ENCODE results near the gene CGB3. TPM values are rescaled to one million over a fixed set of nuclear protein-coding genes. Genes with fewer than 3 reads are reported as not detected.

CGB3 gene
- total RNA-seq, 1 donor from 2014 or later, result not detected

GRCh38 chr19:48977061-48977460, 47.1 kb downstream of the CGB3 start:
- H3K4me3 ChIP-seq, result no peak overlapping the region
- TF ChIP-seq CTCF (IDR thresholded peaks at IDR 0.05; ENCODE audit: borderline replicate concordance), result no peak
- H3K36me3 ChIP-seq, result peaks cover 70% of the 10 kb centered on the region
- peaks cover 41% of the 10 kb centered on the region for H3K4me1 ChIP-seq
- intact Hi-C loops (cut with micrococcal nuclease), result no loop called here
- no peaks in the 10 kb centered on the region for H3K9me3 ChIP-seq (replicated peaks)
- H3K27me3 ChIP-seq (ENCODE audit: low read depth), result no peaks in the 10 kb centered on the region
- no peak for DNase-seq
- H3K27ac ChIP-seq (replicated peaks), result peak overlapping the region; percentile 91

- no peak for DNase-seq
- Histone ChIP-seq H3K36me3 (peaks cover 70% of the 10 kb centered on the region), H3K9me3 (replicated peaks) (no peaks in the 10 kb centered on the region), H3K4me3 (no peak overlapping the region), H3K27me3 (ENCODE audit: low read depth) (no peaks in the 10 kb centered on the region), H3K27ac (replicated peaks) (peak overlapping the region; percentile 91), H3K4me1 (peaks cover 36% of the 10 kb centered on the region)
- intact Hi-C loops (cut with micrococcal nuclease), result no loop called here
- no peak for TF ChIP-seq CTCF (IDR thresholded peaks at IDR 0.05; ENCODE audit: borderline replicate concordance)
Observed at GRCh38 chr19:48975947-48976847, 47.9 kb downstream of the CGB3 start.

Small RNA genes within 50 kb of the gene (microRNA-seq; reads per million reads assigned to microRNA genes)
- not detected for gene MIR6798

Other genes with a start within 250 kb of the CGB3 start
- 70.8 TPM for gene BCAT2, start 213.3 kb downstream of the CGB3 start, total RNA-seq
- gene HSD17B14, start 187.8 kb downstream of the CGB3 start, total RNA-seq, result 1.8 TPM
- 24.7 TPM for gene PLEKHA4, start 155.7 kb downstream of the CGB3 start, total RNA-seq
- gene PPP1R15A, start 151.9 kb downstream of the CGB3 start, total RNA-seq, result 76.4 TPM
- gene TULP2, start 125.6 kb downstream of the CGB3 start, total RNA-seq, result 0.55 TPM
- 221 TPM for gene NUCB1, start 124.0 kb downstream of the CGB3 start, total RNA-seq
- not detected for gene DHDH, start 90.6 kb downstream of the CGB3 start, total RNA-seq
- 25.5 TPM for gene BAX, start 69.5 kb downstream of the CGB3 start, total RNA-seq
- 834 TPM for gene FTL, start 59.0 kb downstream of the CGB3 start, total RNA-seq
- 138 TPM for gene GYS1, start 31.0 kb downstream of the CGB3 start, total RNA-seq
- 44.4 TPM for gene RUVBL2, start 30.4 kb downstream of the CGB3 start, total RNA-seq
- gene LHB, start 7.2 kb downstream of the CGB3 start, total RNA-seq, result not detected
- gene CGB2, start 7.6 kb upstream of the CGB3 start, total RNA-seq, result not detected
- gene CGB1, start 12.6 kb upstream of the CGB3 start, total RNA-seq, result not detected
- gene CGB5, start 19.5 kb upstream of the CGB3 start, total RNA-seq, result not detected
- gene CGB8, start 24.8 kb upstream of the CGB3 start, total RNA-seq, result not detected
- not detected for gene CGB7, start 33.4 kb upstream of the CGB3 start, total RNA-seq
- not detected for gene NTF4, start 40.5 kb upstream of the CGB3 start, total RNA-seq
- gene KCNA7, start 48.4 kb upstream of the CGB3 start, total RNA-seq, result 0.66 TPM
- 115 TPM for gene SNRNP70, start 61.1 kb upstream of the CGB3 start, total RNA-seq
- gene LIN7B, start 90.0 kb upstream of the CGB3 start, total RNA-seq, result 23.4 TPM
- gene C19orf73, start 94.8 kb upstream of the CGB3 start, total RNA-seq, result 1.6 TPM
- 5.7 TPM for gene PPFIA3, start 95.2 kb upstream of the CGB3 start, total RNA-seq
- 1,040 TPM for gene HRC, start 131.1 kb upstream of the CGB3 start, total RNA-seq
- gene TRPM4, start 133.5 kb upstream of the CGB3 start, total RNA-seq, result 31.5 TPM

Measured in left ventricle myocardium inferior (tissue), 1 donor.